Measurements from ENCODE around the gene UBE2K. TPM values are rescaled to one million over a fixed set of nuclear protein-coding genes. Genes with fewer than 3 reads are reported as not detected.
"Not testable (repeated sequence)": the region's sequence is repeated elsewhere in the genome, so short reads cannot be mapped to it uniquely, and the experiment has no call there.

Gene UBE2K
- total RNA-seq, 2 donors from 2014 or later: 25.6 to 30.3 TPM

- intact Hi-C loops (cut with DNase I): no loop called here
- 82% methylated on average over 3 of the region's 3 CpGs for WGBS
These were observed 17.9 kb downstream of the UBE2K start for GRCh38 chr4:39715788-39716187.

DNA sequence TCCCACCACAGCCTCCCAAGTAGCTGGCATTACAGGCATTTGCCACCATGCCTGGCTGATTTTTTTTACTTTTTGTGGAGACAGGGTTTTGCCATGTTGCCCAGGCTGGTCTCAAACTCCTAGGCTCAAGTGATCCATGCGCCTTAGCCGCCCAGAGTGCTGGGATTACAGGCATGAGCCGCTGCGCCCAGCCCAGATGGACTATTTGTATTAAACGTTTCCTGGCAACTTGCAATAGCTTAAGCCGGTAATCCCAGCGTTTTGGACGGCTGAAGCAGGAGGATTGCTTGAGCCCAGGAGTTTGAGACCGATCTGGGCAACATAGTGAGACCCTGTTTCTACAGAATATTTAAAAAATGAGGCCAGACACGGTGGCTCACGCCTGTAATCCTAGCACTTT is 18.4 kb downstream of the UBE2K start:
- TF ChIP-seq POLR2A (IDR thresholded peaks at IDR 0.05) (no peak), CTCF (IDR thresholded peaks at IDR 0.05) (no peak), POLR2AphosphoS5 (IDR thresholded peaks at IDR 0.05) (no peak)
- H3K4me3 ChIP-seq: no peak overlapping the region
- 92% methylated on average over 11 of the region's 11 CpGs for WGBS

More at GRCh38 chr4:39715788-39716187, 17.9 kb downstream of the UBE2K start:
- TF ChIP-seq POLR2AphosphoS5 (IDR thresholded peaks at IDR 0.05): no peak
- no peak for TF ChIP-seq CTCF (IDR thresholded peaks at IDR 0.05)
- no peak for TF ChIP-seq POLR2A (IDR thresholded peaks at IDR 0.05)
- Histone ChIP-seq H3K27ac (no peak overlapping the region), H3K4me1 (replicated peaks) (no peaks in the 10 kb centered on the region), H3K4me3 (no peak overlapping the region), H3K9me3 (no peaks in the 10 kb centered on the region), H3K36me3 (no peaks in the 10 kb centered on the region), H3K27me3 (replicated peaks; ENCODE audit: insufficient read depth) (no peaks in the 10 kb centered on the region)
- DNase-seq (ENCODE audit: low spot score): no peak

GRCh38 chr4:39717743-39718142 is 19.8 kb downstream of the UBE2K start:
- 96% methylated on average over 16 of the region's 19 CpGs for WGBS
- H3K4me1 ChIP-seq (replicated peaks); intact Hi-C loops (cut with DNase I): not testable (repeated sequence)

More for the DNA sequence above, 18.4 kb downstream of the UBE2K start:
- no peaks in the 10 kb centered on the region for H3K9me3 ChIP-seq
- H3K27me3 ChIP-seq (replicated peaks; ENCODE audit: insufficient read depth): no peaks in the 10 kb centered on the region
- H3K36me3 ChIP-seq: no peaks in the 10 kb centered on the region
- no peaks in the 10 kb centered on the region for H3K4me1 ChIP-seq (replicated peaks)
- DNase-seq (ENCODE audit: low spot score): no peak
- no peak overlapping the region for H3K27ac ChIP-seq
- intact Hi-C loops (cut with DNase I): no loop called here

GRCh38 chr4:39718366-39719323 is 20.7 kb downstream of the UBE2K start:
- Histone ChIP-seq H3K9me3 (no peaks in the 10 kb centered on the region), H3K4me3 (no peak overlapping the region), H3K36me3 (no peaks in the 10 kb centered on the region), H3K4me1 (replicated peaks) (no peaks in the 10 kb centered on the region), H3K27ac (no peak overlapping the region), H3K27me3 (replicated peaks; ENCODE audit: insufficient read depth) (no peaks in the 10 kb centered on the region)
- WGBS: 95% methylated on average over 33 of the region's 33 CpGs
- intact Hi-C loops (cut with DNase I): no loop called here
- TF ChIP-seq CTCF (IDR thresholded peaks at IDR 0.05) (no peak), POLR2A (IDR thresholded peaks at IDR 0.05) (no peak), POLR2AphosphoS5 (IDR thresholded peaks at IDR 0.05) (no peak)
- DNase-seq (ENCODE audit: low spot score): no peak

More at GRCh38 chr4:39717743-39718142, 19.8 kb downstream of the UBE2K start:
- not testable (repeated sequence) for H3K27me3 ChIP-seq (replicated peaks; ENCODE audit: insufficient read depth); H3K4me3 ChIP-seq; H3K9me3 ChIP-seq; DNase-seq (ENCODE audit: low spot score); H3K36me3 ChIP-seq; H3K27ac ChIP-seq

- no peak for DNase-seq (ENCODE audit: low spot score)
- H3K36me3 ChIP-seq: no peaks in the 10 kb centered on the region
- no peaks in the 10 kb centered on the region for H3K4me1 ChIP-seq (replicated peaks)
These were observed 22.1 kb downstream of the UBE2K start for GRCh38 chr4:39719804-39720580.

DNA sequence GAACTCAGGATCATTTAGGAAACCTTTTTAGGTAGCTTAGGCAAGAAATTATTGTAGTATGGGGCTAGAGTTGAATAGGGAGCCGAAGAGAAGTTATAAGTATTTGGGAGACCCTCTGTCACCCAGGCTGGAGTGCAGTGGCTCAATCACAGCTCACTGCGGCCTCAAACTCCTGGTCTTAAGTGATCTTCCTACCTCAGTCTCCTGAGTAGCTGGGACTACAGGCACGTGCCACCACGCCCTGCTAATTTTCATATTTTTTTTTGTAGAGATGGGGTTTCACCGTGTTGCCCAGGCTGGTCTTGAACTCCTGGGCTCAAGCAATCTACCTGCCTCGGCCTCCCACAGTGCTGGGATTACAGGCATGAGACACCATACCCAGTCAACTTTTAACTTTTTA is 23.3 kb downstream of the UBE2K start:
- H3K4me1 ChIP-seq (replicated peaks); H3K36me3 ChIP-seq; H3K4me3 ChIP-seq; H3K27ac ChIP-seq; DNase-seq (ENCODE audit: low spot score); H3K27me3 ChIP-seq (replicated peaks; ENCODE audit: insufficient read depth); intact Hi-C loops (cut with DNase I); H3K9me3 ChIP-seq: not testable (repeated sequence)
- WGBS: 93% methylated on average over 6 of the region's 6 CpGs

More at GRCh38 chr4:39719804-39720580, 22.1 kb downstream of the UBE2K start:
- intact Hi-C loops (cut with DNase I): no loop called here
- Histone ChIP-seq H3K4me3 (no peak overlapping the region), H3K9me3 (no peaks in the 10 kb centered on the region), H3K27ac (no peak overlapping the region), H3K27me3 (replicated peaks; ENCODE audit: insufficient read depth) (no peaks in the 10 kb centered on the region)
- TF ChIP-seq POLR2A (IDR thresholded peaks at IDR 0.05) (no peak), CTCF (IDR thresholded peaks at IDR 0.05) (no peak), POLR2AphosphoS5 (IDR thresholded peaks at IDR 0.05) (no peak)
